ENCODE data around the gene PAX7.
"Not testable (repeated sequence)": the region's sequence is repeated elsewhere in the genome, so short reads cannot be mapped to it uniquely, and the experiment has no call there.

The PAX7 gene

GRCh38 chr1:18657506-18658201 is 27.0 kb downstream of the PAX7 start:
- no peak for DNase-seq

GRCh38 chr1:18658831-18659230 is 28.2 kb downstream of the PAX7 start:
- no peak for DNase-seq

- DNase-seq = no peak
These were observed 31.0 kb downstream of the PAX7 start for GRCh38 chr1:18661404-18662285.

GRCh38 chr1:18662286-18662639 is 31.6 kb downstream of the PAX7 start:
- no peak for DNase-seq

- no peak for DNase-seq
These were observed 35.8 kb downstream of the PAX7 start for GRCh38 chr1:18666317-18666920.

- DNase-seq = no peak
These were observed 36.7 kb downstream of the PAX7 start for GRCh38 chr1:18667333-18667732.

GRCh38 chr1:18668046-18668445 is 37.4 kb downstream of the PAX7 start:
- no peak for DNase-seq

- no peak for DNase-seq
These were observed 38.2 kb downstream of the PAX7 start for GRCh38 chr1:18668750-18669404.

GRCh38 chr1:18670121-18670867 is 39.6 kb downstream of the PAX7 start:
- no peak for DNase-seq

GRCh38 chr1:18670868-18671225 is 40.2 kb downstream of the PAX7 start:
- DNase-seq = no peak

- DNase-seq = no peak
These were observed 43.3 kb downstream of the PAX7 start for GRCh38 chr1:18673976-18674375.

- no peak for DNase-seq
These were observed 45.7 kb downstream of the PAX7 start for GRCh38 chr1:18676332-18676781.

- no peak for DNase-seq
These were observed 50.8 kb downstream of the PAX7 start for GRCh38 chr1:18681423-18681835.

- DNase-seq = no peak
These were observed 51.7 kb downstream of the PAX7 start for GRCh38 chr1:18682375-18682774.

GRCh38 chr1:18684303-18684702 is 53.7 kb downstream of the PAX7 start:
- no peak for DNase-seq

- no peak for DNase-seq
These were observed 55.9 kb downstream of the PAX7 start for GRCh38 chr1:18686540-18686939.

GRCh38 chr1:18687273-18687672 is 56.6 kb downstream of the PAX7 start:
- DNase-seq = no peak

- no peak for DNase-seq
These were observed 61.0 kb downstream of the PAX7 start for GRCh38 chr1:18691648-18692047.

- DNase-seq = no peak
These were observed 62.8 kb downstream of the PAX7 start for GRCh38 chr1:18693256-18694098.

- not testable (repeated sequence) for DNase-seq
These were observed 63.6 kb downstream of the PAX7 start for GRCh38 chr1:18694289-18694688.
